Measurements from ENCODE around the gene LRRC47. TPM values are rescaled to one million over a fixed set of nuclear protein-coding genes. Genes with fewer than 3 reads are reported as not detected.

Gene LRRC47
- total and polyA plus RNA-seq, 2 of the 13 experiments (the other 11 are each of a cell fraction or from before 2014, with no cell fraction given) = 18.3 to 52.5 TPM

GRCh38 chr1:3817821-3818597 lies 21.7 kb upstream of the LRRC47 start (continued):
- no peak for TF ChIP-seq ZNF512B (CRISPR knock-in tag; IDR thresholded peaks at IDR 0.05; ENCODE audit: borderline replicate concordance)
- TF ChIP-seq ZNF792 (CRISPR knock-in tag; IDR thresholded peaks at IDR 0.05) = no peak
- no peak for TF ChIP-seq PAWR (CRISPR knock-in tag; IDR thresholded peaks at IDR 0.05; ENCODE audit: borderline replicate concordance)
- no peak for TF ChIP-seq ZSCAN30 (CRISPR knock-in tag; IDR thresholded peaks at IDR 0.05)
- TF ChIP-seq ZNF670 (CRISPR knock-in tag; IDR thresholded peaks at IDR 0.05; ENCODE audit: borderline replicate concordance) = no peak
- TF ChIP-seq ZSCAN12 (CRISPR knock-in tag; IDR thresholded peaks at IDR 0.05) = no peak
- no peak for TF ChIP-seq ZNF101 (CRISPR knock-in tag; IDR thresholded peaks at IDR 0.05; ENCODE audit: borderline replicate concordance, low read depth)
- TF ChIP-seq NCOR1 (IDR thresholded peaks at IDR 0.05; ENCODE audit: borderline replicate concordance, low read length) = no peak
- no peak for TF ChIP-seq SMAD1 (CRISPR knock-in tag; IDR thresholded peaks at IDR 0.05; ENCODE audit: borderline replicate concordance, low read depth)
- TF ChIP-seq U2AF1 (optimal IDR thresholded peaks at IDR 0.05; ENCODE audit: low read depth, low read length) = no peak
- TF ChIP-seq TOPORS (CRISPR knock-in tag; IDR thresholded peaks at IDR 0.05) = no peak
